NCI-H2029 (cell line): Measurements from ENCODE around the gene KCNN1.
"Not testable (repeated sequence)": the region's sequence is repeated elsewhere in the genome, so short reads cannot be mapped to it uniquely, and the experiment has no call there.

Experiments used
- DNase-seq: peaks from one replicate; lab custom pipeline; 2025; lab: John Stamatoyannopoulos, UW

Gene KCNN1

DNA sequence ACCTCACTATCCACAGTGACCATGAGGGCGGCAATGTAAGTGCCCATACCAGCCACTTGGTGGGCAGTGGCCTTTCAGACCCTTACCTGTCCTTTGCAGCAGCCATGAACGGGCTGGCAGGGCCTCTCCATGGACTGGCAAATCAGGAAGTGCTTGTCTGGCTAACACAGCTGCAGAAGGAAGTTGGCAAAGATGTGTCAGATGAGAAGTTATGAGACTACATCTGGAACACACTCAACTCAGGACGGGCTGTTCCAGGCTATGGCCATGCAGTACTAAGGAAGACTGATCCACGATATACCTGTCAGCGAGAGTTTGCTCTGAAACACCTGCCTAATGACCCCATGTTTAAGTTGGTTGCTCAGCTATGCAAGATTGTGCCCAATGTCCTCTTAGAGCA is 64.5 kb downstream of the KCNN1 start:
- DNase-seq = not testable (repeated sequence)

DNA sequence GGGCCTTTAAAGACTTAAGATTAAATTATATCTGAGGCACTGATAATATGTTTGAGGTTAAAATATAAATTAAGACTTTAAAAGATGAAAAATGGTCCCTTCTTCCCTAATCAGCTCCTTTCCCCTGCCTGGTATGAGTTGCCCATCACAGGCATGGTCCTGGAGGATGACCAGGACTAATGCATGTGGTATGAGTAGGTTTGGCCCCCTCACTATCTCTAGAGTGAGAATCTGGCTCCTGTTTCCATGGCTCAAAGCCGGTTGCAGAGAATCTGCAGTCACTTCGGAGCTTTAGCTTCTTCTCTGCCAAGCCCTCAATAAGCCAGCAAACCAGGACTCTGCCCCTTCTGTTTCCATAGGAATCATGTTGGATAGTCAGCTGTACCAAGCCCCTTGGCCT is 65.2 kb downstream of the KCNN1 start:
- not testable (repeated sequence) for DNase-seq

DNA sequence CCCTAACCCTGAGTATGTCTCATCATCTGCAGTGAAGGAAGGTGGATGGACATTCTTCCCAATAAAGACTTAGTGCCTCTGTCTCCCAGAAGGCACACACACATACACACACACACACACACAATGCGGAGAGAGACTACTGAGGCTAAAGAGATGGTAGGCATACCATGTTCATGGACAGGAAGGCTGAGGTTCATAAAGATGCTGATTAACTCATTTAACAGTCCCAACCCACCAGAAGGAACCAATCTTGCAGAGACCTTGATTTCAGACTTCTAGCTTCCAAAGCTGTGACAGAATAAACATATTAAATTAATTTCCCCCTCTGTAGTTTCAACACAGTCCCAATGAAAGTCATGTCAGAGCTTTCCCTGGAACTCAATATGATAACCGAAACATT is 74.1 kb downstream of the KCNN1 start:
- no peak for DNase-seq

DNA sequence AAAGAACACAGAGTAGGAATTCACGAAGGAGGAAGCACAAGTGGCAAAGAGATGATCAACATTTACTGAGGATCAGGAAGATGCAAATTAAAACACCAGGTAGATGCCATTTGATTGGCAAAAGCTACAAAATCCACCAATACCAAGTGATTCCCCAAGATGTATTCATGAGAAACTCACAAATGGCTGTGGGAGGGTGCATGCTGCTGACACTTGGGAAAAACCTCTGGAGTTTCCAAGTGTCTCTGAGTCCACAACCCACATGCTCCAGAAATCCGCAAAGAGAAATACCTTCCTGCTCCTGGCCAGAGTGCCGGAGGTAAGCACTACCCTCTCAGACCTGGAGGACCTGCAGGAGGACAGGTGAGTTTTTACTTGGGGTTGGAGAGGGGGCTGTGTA is 76.8 kb downstream of the KCNN1 start:
- DNase-seq = no peak

DNA sequence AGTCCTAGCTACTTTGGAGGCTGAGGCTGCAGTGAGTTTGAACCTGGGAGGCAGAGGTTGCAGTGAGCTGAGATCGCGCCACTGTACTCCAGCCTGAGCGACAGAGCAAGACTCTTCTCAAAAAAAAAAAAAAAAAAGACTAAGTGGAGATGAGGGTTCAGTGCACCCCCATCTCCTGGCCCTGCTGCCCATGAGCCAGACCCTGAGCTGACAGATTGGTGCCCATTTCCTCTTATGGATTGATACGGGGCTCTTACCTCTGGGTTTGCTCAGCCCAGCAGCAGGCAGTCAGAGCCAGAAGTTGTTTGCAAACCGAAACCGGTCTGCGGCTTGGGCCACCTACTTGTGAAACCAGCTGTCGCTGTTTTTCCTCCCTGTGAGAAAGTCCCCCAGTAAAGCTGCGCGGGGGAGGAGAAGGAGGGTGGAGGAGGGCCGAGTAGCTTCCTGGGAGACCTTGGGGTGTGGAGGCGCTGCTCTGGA is 78.0 kb downstream of the KCNN1 start:
- peak; percentile 95 for DNase-seq

DNA sequence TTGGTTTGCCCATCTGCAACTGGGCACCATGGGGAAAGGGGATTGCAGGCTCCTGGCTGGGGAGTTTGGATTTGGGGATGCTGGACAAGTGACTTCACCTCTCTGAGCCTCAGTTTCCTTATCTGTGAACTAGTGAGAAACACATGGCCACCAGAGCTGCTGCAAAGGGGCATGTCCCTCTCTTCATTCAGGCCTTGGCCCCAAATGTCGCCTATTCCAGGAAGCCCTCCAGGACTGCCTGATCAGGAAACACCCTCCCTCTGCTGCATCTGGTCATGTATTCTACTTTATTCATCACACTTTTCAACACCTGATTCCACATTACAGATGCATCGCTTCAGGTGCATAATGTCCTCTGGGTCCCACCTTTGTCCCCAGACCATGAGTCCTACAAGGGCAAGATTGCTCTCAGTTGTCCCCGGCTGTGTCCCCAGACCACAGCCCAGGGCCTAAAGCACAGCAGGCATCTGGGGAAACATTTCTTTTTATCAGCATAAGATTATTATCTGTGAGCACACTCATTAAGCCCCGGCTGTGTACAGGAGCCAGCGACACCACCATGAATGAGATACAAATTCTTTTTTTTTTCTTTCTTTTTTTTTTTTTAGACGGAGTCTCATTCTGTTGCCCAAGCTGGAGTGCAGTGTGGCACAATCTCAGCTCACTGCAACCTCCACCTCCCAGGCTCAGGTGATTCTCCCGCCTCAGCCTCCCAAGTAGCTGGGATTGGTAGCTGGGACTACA is 78.6 kb downstream of the KCNN1 start:
- DNase-seq = no peak

DNA sequence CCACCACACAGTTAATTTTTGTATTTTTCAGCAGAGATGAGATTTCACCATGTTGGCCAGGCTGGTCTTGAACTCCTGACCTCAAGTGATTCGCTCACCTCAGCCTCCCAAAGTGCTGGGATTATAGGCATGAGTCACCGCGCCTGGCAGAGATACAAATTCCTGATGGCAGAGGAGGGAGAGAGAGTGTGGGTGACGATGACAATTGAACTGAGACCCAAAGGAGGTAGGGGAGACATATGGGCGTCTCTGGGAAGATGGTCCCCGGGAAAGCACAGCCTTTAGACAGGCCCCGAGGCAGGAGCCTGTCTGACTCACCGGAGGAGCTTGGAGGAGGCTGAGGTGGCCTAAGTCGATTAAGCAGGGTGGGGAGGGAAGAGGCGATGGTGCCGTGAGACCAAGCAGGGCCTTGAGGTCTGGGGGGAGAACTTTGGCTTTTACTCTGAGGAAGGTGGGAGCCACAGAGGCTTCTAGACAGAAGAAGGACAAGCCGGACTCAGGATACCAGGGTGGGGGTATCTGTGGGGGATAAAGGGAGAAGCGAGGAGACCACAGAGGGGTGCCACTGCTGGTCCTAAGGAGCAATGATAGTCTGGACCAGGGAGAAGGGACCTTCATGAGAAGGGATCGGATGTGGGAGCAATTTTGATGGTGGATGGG is 79.3 kb downstream of the KCNN1 start:
- DNase-seq = no peak

DNA sequence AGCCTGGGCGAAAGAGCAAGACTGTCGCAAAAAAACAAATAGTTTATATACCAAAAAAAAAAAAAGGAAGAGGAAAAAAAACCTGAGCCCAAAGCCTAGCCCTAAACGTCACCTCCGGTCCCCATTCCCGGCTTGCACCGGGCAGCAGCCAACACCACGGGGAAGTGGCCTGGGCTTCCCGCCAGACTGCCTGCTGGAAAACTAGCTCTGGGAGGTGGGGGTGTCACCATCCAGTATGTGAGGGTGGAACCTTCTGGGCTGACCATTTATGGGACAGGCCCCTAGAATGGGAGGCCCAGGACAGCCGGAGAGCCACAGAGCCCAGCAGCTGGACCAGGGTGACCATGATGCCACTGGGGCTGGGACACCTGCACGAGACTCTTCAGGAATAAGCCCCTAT is 82.5 kb downstream of the KCNN1 start:
- peak; percentile 72 for DNase-seq
